HCT116 (cell line): ENCODE data around the gene ACER2.

Source experiments
- CTCF ChIP-seq, 3 experiments: fragments of 200-600 bp in 1 of 3; sonication (generic) in 1 of 3; IDR thresholded peaks in 2 of 3; conservative IDR thresholded peaks in 1 of 3; 2 replicates each; pipeline ENCODE4 v1.5.1; 2012 to 2017; ENCODE audit warnings: low read depth in 2 of 3, low read length in 2 of 3, antibody characterized with exemption in 1 of 3, borderline replicate concordance in 1 of 3, control low read depth in 1 of 3, mild to moderate bottlenecking in 1 of 3, mixed read lengths in 1 of 3, mixed run types in 1 of 3, moderate library complexity in 1 of 3; ENCODE audit not compliant: insufficient read depth in 1 of 3
- EGR1 ChIP-seq: IDR thresholded peaks from 2 replicates; pipeline ENCODE4 v1.6.1; 2012; ENCODE audit warnings: low read depth
- EZH2 ChIP-seq: fragments of 200-600 bp; sonication (generic); IDR thresholded peaks from 2 replicates; pipeline ENCODE4 v1.6.1; 2017; ENCODE audit warnings: antibody characterized with exemption, mixed run types
- POLR2A ChIP-seq: IDR thresholded peaks from 2 replicates; pipeline ENCODE4 v1.7.0; 2011; ENCODE audit warnings: borderline replicate concordance; ENCODE audit not compliant: insufficient read depth, insufficient read length; ENCODE audit errors: extremely low read depth
- TCF7L2 ChIP-seq: IDR thresholded peaks from 2 replicates; pipeline ENCODE4 v1.7.0; 2011; ENCODE audit warnings: borderline replicate concordance, inconsistent platforms; ENCODE audit not compliant: insufficient read depth, insufficient read length; ENCODE audit errors: extremely low read depth
- YY1 ChIP-seq: IDR thresholded peaks from 2 replicates; pipeline ENCODE4 v1.6.1; 2011; ENCODE audit warnings: low read length, low read depth, moderate library complexity, mild to moderate bottlenecking; ENCODE audit not compliant: insufficient replicate concordance; ENCODE audit errors: extremely low read depth
- ZNF274 ChIP-seq: fragments of 200-500 bp; sonication (Bioruptor generic); IDR thresholded peaks from 2 replicates; pipeline ENCODE4 v1.6.1; 2014; ENCODE audit warnings: mild to moderate bottlenecking, low read depth, low read length, inconsistent platforms
- TF ChIP-seq, protein P1 (sequence below): IDR thresholded peaks from 2 replicates; pipeline ENCODE4 v1.6.1; 2012

DNA sequence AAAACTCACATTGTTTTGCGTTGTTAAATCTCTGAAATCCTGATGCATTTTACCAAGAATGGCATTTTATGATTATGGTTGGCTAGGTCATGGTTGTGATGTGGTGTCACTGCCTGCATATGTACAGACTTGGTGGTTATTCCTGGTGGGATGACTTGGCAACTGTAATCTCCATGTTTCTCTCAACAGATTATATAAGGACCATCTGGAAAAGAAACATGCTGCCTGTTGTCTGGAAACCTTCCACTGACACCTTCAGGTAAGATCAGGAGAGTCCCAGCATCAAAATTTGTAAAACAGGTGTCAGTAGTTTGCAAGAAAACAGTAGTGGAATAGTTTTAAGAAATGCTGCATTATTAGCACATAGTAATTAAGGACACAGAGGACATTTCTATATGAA lies 3.0 kb upstream of the ACER2 start:
- TF ChIP-seq ZNF274 (no peak), CTCF (IDR thresholded peaks at IDR 0.05 in 2 of 3, conservative IDR thresholded peaks at IDR 0.05 in 1 of 3; ENCODE audit: borderline replicate concordance in 1 of 3, insufficient read depth in 1 of 3, low read depth in 2 of 3, low read length in 2 of 3) (no peak), POLR2A (no peak), EGR1 (no peak), YY1 (no peak), EZH2 (no peak), TCF7L2 (no peak)
- TF ChIP-seq, protein P1, sequence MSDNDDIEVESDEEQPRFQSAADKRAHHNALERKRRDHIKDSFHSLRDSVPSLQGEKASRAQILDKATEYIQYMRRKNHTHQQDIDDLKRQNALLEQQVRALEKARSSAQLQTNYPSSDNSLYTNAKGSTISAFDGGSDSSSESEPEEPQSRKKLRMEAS = no peak
